Activated CD8-positive, alpha-beta T cell treated with anti-CD3 and anti-CD28 coated beads, Interleukin-2, amount 10 ng/mL, durations not matched to agents 7 days and 5 days (primary cell): ENCODE measurements around the gene CDKN2B-AS1. TPM values are rescaled to one million over a fixed set of nuclear protein-coding genes. Genes with fewer than 3 reads are reported as not detected.

Experiments used
- ATAC-seq: fragments of 150-1000 bp; cut with Tn5 transposase; one replicate; pipeline ENCODE4 v1.10.0; 2021; ENCODE audit warnings: moderate library complexity
- CTCF ChIA-PET: fragments of 350-600 bp; sonication (Branson Sonifier 250); formaldehyde crosslinking; loops from one replicate; lab custom pipeline; 2021; ENCODE audit warnings: antibody characterized with exemption; lab: Charles Lee
- POLR2A ChIA-PET: fragments of 350-600 bp; sonication (Branson Sonifier 250); formaldehyde crosslinking; loops from one replicate; lab custom pipeline; 2021; ENCODE audit warnings: antibody characterized with exemption; lab: Charles Lee
- DNase-seq: peaks from one replicate; pipeline ENCODE4 v3.0.0-alpha.2; 2020
- H3K27ac Mint-ChIP-seq: one replicate; pipeline ENCODE4 v1.8.0; 2021; ENCODE audit warnings: mild to moderate bottlenecking, mixed read lengths
- H3K27me3 Mint-ChIP-seq: one replicate; pipeline ENCODE4 v1.8.0; 2021; ENCODE audit warnings: low read depth, mixed read lengths
- H3K36me3 Mint-ChIP-seq: one replicate; pipeline ENCODE4 v1.8.0; 2021; ENCODE audit warnings: low read depth, mixed read lengths
- H3K4me1 Mint-ChIP-seq: one replicate; pipeline ENCODE4 v1.8.0; 2021; ENCODE audit warnings: low read depth, mixed read lengths
- H3K4me3 Mint-ChIP-seq: one replicate; pipeline ENCODE4 v1.8.0; 2021; ENCODE audit warnings: mild to moderate bottlenecking, mixed read lengths
- H3K9me3 Mint-ChIP-seq: one replicate; pipeline ENCODE4 v1.8.0; 2022; ENCODE audit warnings: mixed read lengths; ENCODE audit not compliant: insufficient read depth
- total RNA-seq, 2 experiments: library from RNA; stranded (reverse); gene quantifications; one replicate each; pipeline ENCODE4 v1.2.3, GENCODE V29; 2021

The CDKN2B-AS1 gene
- total RNA-seq, 2 experiments from 2014 or later, result 6.4 to 6.9 TPM

- no peak for DNase-seq
- Mint-ChIP-seq H3K36me3 (peaks cover 29% of the 10 kb centered on the region), H3K4me3 (no peak overlapping the region), H3K9me3 (no peaks in the 10 kb centered on the region), H3K4me1 (peaks cover 60% of the 10 kb centered on the region), H3K27me3 (peaks cover 12% of the 10 kb centered on the region), H3K27ac (peak overlapping the region; percentile 5)
- CTCF ChIA-PET, result interaction anchor here (0.7 to 10.8 kb wide), 22 partner anchors 12 to 240 kb away, joined by 3 to 152 read pairs (median 5); partner anchors contain the start of genes CDKN2A, CDKN2B and CDKN2B-AS1
- ATAC-seq, result no peak
- POLR2A ChIA-PET, result no interaction called here
Observed at GRCh38 chr9:22036866-22037626, 42.5 kb downstream of the CDKN2B-AS1 start.

- CTCF ChIA-PET, result interaction anchor here (0.7 to 10.8 kb wide), 20 partner anchors 12 to 242 kb away, joined by 3 to 152 read pairs (median 6); partner anchors contain the start of genes CDKN2A, CDKN2B, CDKN2B-AS1 and MTAP
- DNase-seq (no peak), ATAC-seq (no peak)
- Mint-ChIP-seq H3K27ac (no peak overlapping the region), H3K27me3 (peaks cover 14% of the 10 kb centered on the region), H3K4me1 (peaks cover 58% of the 10 kb centered on the region), H3K36me3 (peaks cover 30% of the 10 kb centered on the region), H3K4me3 (no peak overlapping the region), H3K9me3 (no peaks in the 10 kb centered on the region)
- POLR2A ChIA-PET, result interaction anchor here (0.6 kb wide), 1 partner anchor 82 kb away, joined by 4 read pairs; no protein-coding TSS in a partner anchor
Observed at GRCh38 chr9:22037954-22038690, 43.5 kb downstream of the CDKN2B-AS1 start.

GRCh38 chr9:22039258-22039657 is 44.7 kb downstream of the CDKN2B-AS1 start:
- Mint-ChIP-seq H3K9me3 (no peaks in the 10 kb centered on the region), H3K27me3 (peaks cover 16% of the 10 kb centered on the region), H3K36me3 (peaks cover 26% of the 10 kb centered on the region), H3K4me3 (no peak overlapping the region), H3K4me1 (peaks cover 63% of the 10 kb centered on the region), H3K27ac (no peak overlapping the region)
- POLR2A ChIA-PET, result interaction anchor here (1.0 to 1.6 kb wide), 2 partner anchors 9 to 44 kb away, joined by 3 to 8 read pairs; partner anchors contain the start of gene CDKN2B-AS1
- CTCF ChIA-PET, result interaction anchor here (0.8 to 10.8 kb wide), 12 partner anchors 11 to 228 kb away, joined by 3 to 152 read pairs (median 8); partner anchors contain the start of genes CDKN2A, CDKN2B and CDKN2B-AS1
- DNase-seq, result no peak
- no peak for ATAC-seq

GRCh38 chr9:22040760-22041159 is 46.2 kb downstream of the CDKN2B-AS1 start:
- H3K36me3 Mint-ChIP-seq, result peaks cover 19% of the 10 kb centered on the region

GRCh38 chr9:22041344-22041743 is 46.8 kb downstream of the CDKN2B-AS1 start:
- Mint-ChIP-seq H3K27me3 (peaks cover 16% of the 10 kb centered on the region), H3K36me3 (peaks cover 16% of the 10 kb centered on the region), H3K9me3 (no peaks in the 10 kb centered on the region), H3K27ac (no peak overlapping the region), H3K4me1 (peaks cover 64% of the 10 kb centered on the region), H3K4me3 (no peak overlapping the region)
- POLR2A ChIA-PET, result no interaction called here
- no peak for DNase-seq
- no peak for ATAC-seq
- CTCF ChIA-PET, result interaction anchor here (1.2 to 10.8 kb wide), 6 partner anchors 9 to 230 kb away, joined by 4 to 152 read pairs (median 86); partner anchors contain the start of gene CDKN2B

More at GRCh38 chr9:22040760-22041159, 46.2 kb downstream of the CDKN2B-AS1 start:
- peaks cover 16% of the 10 kb centered on the region for H3K27me3 Mint-ChIP-seq
- ATAC-seq (no peak), DNase-seq (no peak)
- H3K9me3 Mint-ChIP-seq, result no peaks in the 10 kb centered on the region
- ChIA-PET POLR2A (no interaction called here), CTCF (interaction anchor here (1.2 to 10.8 kb wide), 7 partner anchors 9 to 230 kb away, joined by 3 to 152 read pairs (median 77); partner anchors contain the start of gene CDKN2B)
- H3K4me1 Mint-ChIP-seq, result peaks cover 64% of the 10 kb centered on the region
- no peak overlapping the region for H3K4me3 Mint-ChIP-seq
- no peak overlapping the region for H3K27ac Mint-ChIP-seq

- no peak overlapping the region for H3K4me3 Mint-ChIP-seq
Observed at GRCh38 chr9:22041775-22042174, 47.2 kb downstream of the CDKN2B-AS1 start.

GRCh38 chr9:22043928-22044327 is 49.3 kb downstream of the CDKN2B-AS1 start:
- Mint-ChIP-seq H3K27ac (no peak overlapping the region), H3K9me3 (no peaks in the 10 kb centered on the region), H3K36me3 (peaks cover 24% of the 10 kb centered on the region), H3K4me3 (no peak overlapping the region), H3K4me1 (peaks cover 68% of the 10 kb centered on the region), H3K27me3 (peaks cover 21% of the 10 kb centered on the region)
- CTCF ChIA-PET, result interaction anchor here (1.7 to 10.8 kb wide), 4 partner anchors 35 to 233 kb away, joined by 11 to 152 read pairs (median 20); partner anchors contain the start of gene CDKN2B
- DNase-seq, result no peak
- no peak for ATAC-seq
- POLR2A ChIA-PET, result no interaction called here

More at GRCh38 chr9:22041775-22042174, 47.2 kb downstream of the CDKN2B-AS1 start:
- H3K36me3 Mint-ChIP-seq, result peaks cover 18% of the 10 kb centered on the region
- POLR2A ChIA-PET, result no interaction called here
- no peak overlapping the region for H3K27ac Mint-ChIP-seq
- H3K27me3 Mint-ChIP-seq, result peaks cover 16% of the 10 kb centered on the region
- ATAC-seq (no peak), DNase-seq (no peak)
- no peaks in the 10 kb centered on the region for H3K9me3 Mint-ChIP-seq
- CTCF ChIA-PET, result interaction anchor here (1.2 to 10.8 kb wide), 6 partner anchors 8 to 231 kb away, joined by 4 to 152 read pairs (median 86); partner anchors contain the start of gene CDKN2B
- peaks cover 66% of the 10 kb centered on the region for H3K4me1 Mint-ChIP-seq

GRCh38 chr9:22044583-22044982 is 50.0 kb downstream of the CDKN2B-AS1 start:
- DNase-seq (no peak), ATAC-seq (no peak)
- CTCF ChIA-PET, result interaction anchor here (1.7 to 10.8 kb wide), 4 partner anchors 36 to 234 kb away, joined by 11 to 152 read pairs (median 20); partner anchors contain the start of gene CDKN2B
- Mint-ChIP-seq H3K27ac (no peak overlapping the region), H3K9me3 (no peaks in the 10 kb centered on the region), H3K36me3 (peaks cover 30% of the 10 kb centered on the region), H3K4me3 (no peak overlapping the region), H3K4me1 (peaks cover 72% of the 10 kb centered on the region), H3K27me3 (peaks cover 21% of the 10 kb centered on the region)
- POLR2A ChIA-PET, result no interaction called here

GRCh38 chr9:22045423-22045822 is 50.8 kb downstream of the CDKN2B-AS1 start:
- H3K27me3 Mint-ChIP-seq, result peaks cover 17% of the 10 kb centered on the region
- peak overlapping the region; percentile 14 for H3K27ac Mint-ChIP-seq
- peak; percentile 61 for DNase-seq
- H3K36me3 Mint-ChIP-seq, result peaks cover 31% of the 10 kb centered on the region
- ATAC-seq, result peak; percentile 74
- POLR2A ChIA-PET, result interaction anchor here (0.6 kb wide), 1 partner anchor 8 kb away, joined by 4 read pairs; no protein-coding TSS in a partner anchor
- CTCF ChIA-PET, result interaction anchor here (1.1 to 10.8 kb wide), 8 partner anchors 7 to 234 kb away, joined by 3 to 152 read pairs (median 20); partner anchors contain the start of gene CDKN2B
- H3K4me1 Mint-ChIP-seq, result peaks cover 70% of the 10 kb centered on the region
- H3K4me3 Mint-ChIP-seq, result peak overlapping the region; percentile 41
- no peaks in the 10 kb centered on the region for H3K9me3 Mint-ChIP-seq

GRCh38 chr9:22046243-22046885 is 51.8 kb downstream of the CDKN2B-AS1 start:
- H3K27me3 Mint-ChIP-seq, result peaks cover 12% of the 10 kb centered on the region
- CTCF ChIA-PET, result interaction anchor here (0.9 to 10.8 kb wide), 10 partner anchors 8 to 235 kb away, joined by 3 to 152 read pairs (median 7); partner anchors contain the start of gene CDKN2B

More at GRCh38 chr9:22046243-22046885, 51.8 kb downstream of the CDKN2B-AS1 start:
- H3K36me3 Mint-ChIP-seq, result peaks cover 35% of the 10 kb centered on the region
- H3K4me3 Mint-ChIP-seq, result peak overlapping the region; percentile 12
- DNase-seq, result no peak
- H3K9me3 Mint-ChIP-seq, result no peaks in the 10 kb centered on the region
- peak overlapping the region; percentile 41 for H3K27ac Mint-ChIP-seq
- H3K4me1 Mint-ChIP-seq, result peaks cover 70% of the 10 kb centered on the region
- POLR2A ChIA-PET, result no interaction called here
- ATAC-seq, result peak; percentile 41
